Smooth muscle cell (in vitro differentiated cells): Measurements from ENCODE around the gene ERCC6L2. TPM values are rescaled to one million over a fixed set of nuclear protein-coding genes. Genes with fewer than 3 reads are reported as not detected.

ENCODE experiments used
- DNase-seq: peaks from one replicate; lab custom pipeline; 2025; ENCODE audit not compliant: unreplicated experiment; lab: John Stamatoyannopoulos, UW
- H2AFZ ChIP-seq: fragments of 200-600 bp; sonication (generic); 2 replicates; pipeline ENCODE4 v1.6.0; 2016; ENCODE audit warnings: antibody characterized with exemption, low read depth, mild to moderate bottlenecking
- H3F3A ChIP-seq: fragments of 200-600 bp; sonication (generic); 2 replicates; pipeline ENCODE4 v1.6.0; 2017; ENCODE audit warnings: antibody characterized with exemption, low read depth
- H3K27ac ChIP-seq: fragments of 200-600 bp; sonication (generic); 2 replicates; pipeline ENCODE4 v1.5.1; 2016; ENCODE audit warnings: low read depth, mild to moderate bottlenecking
- H3K27me3 ChIP-seq: fragments of 200-600 bp; sonication (generic); 2 replicates; pipeline ENCODE4 v1.6.1; 2016; ENCODE audit warnings: low read depth, mild to moderate bottlenecking
- H3K36me3 ChIP-seq: fragments of 200-600 bp; sonication (generic); 2 replicates; pipeline ENCODE4 v1.5.1; 2016; ENCODE audit warnings: low read depth
- H3K4me1 ChIP-seq: fragments of 200-600 bp; sonication (generic); 2 replicates; pipeline ENCODE4 v1.5.1; 2016; ENCODE audit warnings: low read depth
- H3K4me2 ChIP-seq: fragments of 200-600 bp; sonication (generic); 2 replicates; pipeline ENCODE4 v1.6.0; 2016; ENCODE audit warnings: mild to moderate bottlenecking
- H3K4me3 ChIP-seq: fragments of 200-600 bp; sonication (generic); 2 replicates; pipeline ENCODE4 v1.5.1; 2016; ENCODE audit warnings: mild to moderate bottlenecking
- H3K79me2 ChIP-seq: fragments of 200-600 bp; sonication (generic); 2 replicates; pipeline ENCODE4 v1.6.0; 2016; ENCODE audit warnings: low read depth, mild to moderate bottlenecking
- H3K9ac ChIP-seq: fragments of 200-600 bp; sonication (generic); 2 replicates; pipeline ENCODE4 v1.6.0; 2016; ENCODE audit warnings: low read depth
- H3K9me3 ChIP-seq: fragments of 200-600 bp; sonication (generic); replicated peaks from 2 replicates; pipeline ENCODE4 v1.5.1; 2016; ENCODE audit warnings: low read depth
- H4K20me1 ChIP-seq: fragments of 200-600 bp; sonication (generic); 2 replicates; pipeline ENCODE4 v1.6.0; 2016; ENCODE audit warnings: low read depth
- CTCF ChIP-seq: fragments of 200-600 bp; sonication (generic); IDR thresholded peaks from 2 replicates; pipeline ENCODE4 v1.5.1; 2017; ENCODE audit warnings: borderline replicate concordance, mild to moderate bottlenecking, antibody characterized with exemption; ENCODE audit not compliant: insufficient read depth, poor library complexity, severe bottlenecking
- WGBS: methylation state at CpG from one replicate; pipeline ENCODE4 v1.1.7; 2016; ENCODE audit warnings: low lambda C conversion rate; 5-methylcytosine and 5-hydroxymethylcytosine counted together
- polyA plus RNA-seq: library from polyadenylated mRNA; unstranded; fragments of >200 nt; fragmentation: Nextera tagmentation; extraction: Ambion mirVana; gene quantifications from 2 replicates; pipeline ENCODE4 v1.2.1, GENCODE V29; 2016
- total RNA-seq: library from RNA; depleted of rRNA; stranded (reverse); fragments of >200 nt; gene quantifications from 2 replicates; pipeline ENCODE4 v1.2.3, GENCODE V29; 2014

The ERCC6L2 gene
- total and polyA plus RNA-seq, 2 experiments from 2014 or later: 9.6 to 39.4 TPM

- peaks cover 11% of the 10 kb centered on the region for H4K20me1 ChIP-seq
- peaks cover 10% of the 10 kb centered on the region for H3K4me1 ChIP-seq
- no peak overlapping the region for H3K9ac ChIP-seq
- H3F3A ChIP-seq: peaks cover 7% of the 10 kb centered on the region
- DNase-seq: no peak
- no peaks in the 10 kb centered on the region for H3K27me3 ChIP-seq
- WGBS: 30% methylated on average over 10 of the region's 10 CpGs
- no peak overlapping the region for H3K4me3 ChIP-seq
- no peak overlapping the region for H3K4me2 ChIP-seq
- peak overlapping the region; percentile 44 for H2AFZ ChIP-seq
- no peaks in the 10 kb centered on the region for H3K9me3 ChIP-seq
- TF ChIP-seq CTCF: no peak
- no peaks in the 10 kb centered on the region for H3K36me3 ChIP-seq
- no peak overlapping the region for H3K27ac ChIP-seq
- H3K79me2 ChIP-seq: peaks cover 19% of the 10 kb centered on the region
These were observed 1.0 kb upstream of the ERCC6L2 start for GRCh38 chr9:95874303-95874988.

GRCh38 chr9:95874989-95875304 lies 544 bp upstream of the ERCC6L2 start:
- H3K4me3 ChIP-seq: no peak overlapping the region
- H2AFZ ChIP-seq: peak overlapping the region; percentile 44
- WGBS: 1% methylated on average over 20 of the region's 20 CpGs
- H3K4me1 ChIP-seq: peaks cover 10% of the 10 kb centered on the region
- no peak overlapping the region for H3K9ac ChIP-seq
- H3K79me2 ChIP-seq: peaks cover 24% of the 10 kb centered on the region
- H3K36me3 ChIP-seq: no peaks in the 10 kb centered on the region
- H4K20me1 ChIP-seq: peaks cover 16% of the 10 kb centered on the region
- peaks cover 11% of the 10 kb centered on the region for H3F3A ChIP-seq
- no peak for TF ChIP-seq CTCF
- no peaks in the 10 kb centered on the region for H3K27me3 ChIP-seq
- no peak overlapping the region for H3K4me2 ChIP-seq
- DNase-seq: no peak
- H3K27ac ChIP-seq: no peak overlapping the region
- H3K9me3 ChIP-seq: no peaks in the 10 kb centered on the region

GRCh38 chr9:95876138-95876444 lies 600 bp downstream of the ERCC6L2 start:
- Histone ChIP-seq H3K79me2 (peaks cover 34% of the 10 kb centered on the region), H3K27ac (no peak overlapping the region), H2AFZ (peak overlapping the region; percentile 48), H3F3A (peaks cover 15% of the 10 kb centered on the region), H3K4me1 (peaks cover 10% of the 10 kb centered on the region), H3K4me3 (no peak overlapping the region), H3K4me2 (no peak overlapping the region), H3K9me3 (no peaks in the 10 kb centered on the region), H3K36me3 (no peaks in the 10 kb centered on the region), H3K27me3 (no peaks in the 10 kb centered on the region), H3K9ac (no peak overlapping the region), H4K20me1 (peaks cover 27% of the 10 kb centered on the region)
- TF ChIP-seq CTCF: no peak
- DNase-seq: no peak
- 2% methylated on average over 9 of the region's 9 CpGs for WGBS

GRCh38 chr9:95876595-95876994 lies 1.1 kb downstream of the ERCC6L2 start:
- Histone ChIP-seq H3K79me2 (peaks cover 39% of the 10 kb centered on the region), H4K20me1 (peaks cover 32% of the 10 kb centered on the region), H2AFZ (no peak overlapping the region), H3K27me3 (no peaks in the 10 kb centered on the region), H3K4me1 (peaks cover 10% of the 10 kb centered on the region), H3F3A (peaks cover 15% of the 10 kb centered on the region), H3K9me3 (no peaks in the 10 kb centered on the region), H3K27ac (no peak overlapping the region), H3K36me3 (peaks cover 5% of the 10 kb centered on the region), H3K4me3 (no peak overlapping the region), H3K9ac (no peak overlapping the region), H3K4me2 (no peak overlapping the region)
- 27% methylated on average over 3 of the region's 3 CpGs for WGBS
- no peak for DNase-seq
- TF ChIP-seq CTCF: no peak
